Measurements from ENCODE around the gene FAM78B. TPM values are rescaled to one million over a fixed set of nuclear protein-coding genes. Genes with fewer than 3 reads are reported as not detected.

The FAM78B gene
- total and polyA plus RNA-seq, 2 donors, result 0.28 to 0.48 TPM

GRCh38 chr1:166153525-166154314 is 13.1 kb downstream of the FAM78B start:
- 94% methylated on average over 5 of the region's 5 CpGs for WGBS
- H3K36me3 ChIP-seq (ENCODE audit: control insufficient read depth in 2 of 2, insufficient read depth in 2 of 2, low read length in 1 of 2), result no peaks in the 10 kb centered on the region

GRCh38 chr1:166152978-166153377 is 13.8 kb downstream of the FAM78B start:
- Histone ChIP-seq H3K36me3 (ENCODE audit: control insufficient read depth in 2 of 2, insufficient read depth in 2 of 2, low read length in 1 of 2) (no peaks in the 10 kb centered on the region), H3K4me3 (ENCODE audit: low read length in 2 of 2) (no peak overlapping the region), H3K4me1 (ENCODE audit: control insufficient read depth in 2 of 2, insufficient read depth in 2 of 2, low read length in 2 of 2) (no peaks in the 10 kb centered on the region), H3K27me3 (ENCODE audit: control insufficient read depth in 2 of 2, insufficient read depth in 1 of 2, low read length in 1 of 2) (no peaks in the 10 kb centered on the region), H3K9me3 (ENCODE audit: control insufficient read depth in 2 of 2, insufficient read depth in 1 of 2, low read length in 1 of 2) (no peaks in the 10 kb centered on the region), H3K27ac (ENCODE audit: low read depth in 1 of 2, low read length in 1 of 2) (no peak overlapping the region)
- WGBS, result 93% methylated on average over 2 of the region's 2 CpGs
- DNase-seq (ENCODE audit: low read depth in 6 of 9, low spot score in 9 of 9), result no peak

More at GRCh38 chr1:166153525-166154314, 13.1 kb downstream of the FAM78B start:
- no peak overlapping the region for H3K4me3 ChIP-seq (ENCODE audit: low read length in 2 of 2)
- H3K27me3 ChIP-seq (ENCODE audit: control insufficient read depth in 2 of 2, insufficient read depth in 1 of 2, low read length in 1 of 2), result no peaks in the 10 kb centered on the region
- DNase-seq (ENCODE audit: low read depth in 6 of 9, low spot score in 9 of 9), result no peak
- H3K27ac ChIP-seq (ENCODE audit: low read depth in 1 of 2, low read length in 1 of 2), result no peak overlapping the region
- no peaks in the 10 kb centered on the region for H3K4me1 ChIP-seq (ENCODE audit: control insufficient read depth in 2 of 2, insufficient read depth in 2 of 2, low read length in 2 of 2)
- no peaks in the 10 kb centered on the region for H3K9me3 ChIP-seq (ENCODE audit: control insufficient read depth in 2 of 2, insufficient read depth in 1 of 2, low read length in 1 of 2)

- Histone ChIP-seq H3K9me3 (ENCODE audit: control insufficient read depth in 2 of 2, insufficient read depth in 1 of 2, low read length in 1 of 2) (no peaks in the 10 kb centered on the region), H3K4me1 (ENCODE audit: control insufficient read depth in 2 of 2, insufficient read depth in 2 of 2, low read length in 2 of 2) (no peaks in the 10 kb centered on the region), H3K27me3 (ENCODE audit: control insufficient read depth in 2 of 2, insufficient read depth in 1 of 2, low read length in 1 of 2) (no peaks in the 10 kb centered on the region), H3K4me3 (ENCODE audit: low read length in 2 of 2) (no peak overlapping the region), H3K27ac (ENCODE audit: low read depth in 1 of 2, low read length in 1 of 2) (no peak overlapping the region), H3K36me3 (ENCODE audit: control insufficient read depth in 2 of 2, insufficient read depth in 2 of 2, low read length in 1 of 2) (no peaks in the 10 kb centered on the region)
- WGBS, result 97% methylated on average over 5 of the region's 5 CpGs
- DNase-seq (ENCODE audit: low read depth in 6 of 9, low spot score in 9 of 9), result no peak
These were observed 15.0 kb downstream of the FAM78B start for GRCh38 chr1:166151804-166152203.

- H3K27me3 ChIP-seq (ENCODE audit: control insufficient read depth in 2 of 2, insufficient read depth in 1 of 2, low read length in 1 of 2), result no peaks in the 10 kb centered on the region
- no peaks in the 10 kb centered on the region for H3K9me3 ChIP-seq (ENCODE audit: control insufficient read depth in 2 of 2, insufficient read depth in 1 of 2, low read length in 1 of 2)
- H3K4me1 ChIP-seq (ENCODE audit: control insufficient read depth in 2 of 2, insufficient read depth in 2 of 2, low read length in 2 of 2), result no peaks in the 10 kb centered on the region
- H3K4me3 ChIP-seq (ENCODE audit: low read length in 2 of 2), result no peak overlapping the region
- H3K36me3 ChIP-seq (ENCODE audit: control insufficient read depth in 2 of 2, insufficient read depth in 2 of 2, low read length in 1 of 2), result no peaks in the 10 kb centered on the region
- H3K27ac ChIP-seq (ENCODE audit: low read depth in 1 of 2, low read length in 1 of 2), result no peak overlapping the region
- DNase-seq (ENCODE audit: low read depth in 6 of 9, low spot score in 9 of 9), result no peak
- 35% methylated on average over 1 of the region's 1 CpG for WGBS
These were observed 21.3 kb downstream of the FAM78B start for GRCh38 chr1:166145499-166145898.

- Histone ChIP-seq H3K36me3 (ENCODE audit: control insufficient read depth in 2 of 2, insufficient read depth in 2 of 2, low read length in 1 of 2) (no peaks in the 10 kb centered on the region), H3K4me1 (ENCODE audit: control insufficient read depth in 2 of 2, insufficient read depth in 2 of 2, low read length in 2 of 2) (no peaks in the 10 kb centered on the region), H3K9me3 (ENCODE audit: control insufficient read depth in 2 of 2, insufficient read depth in 1 of 2, low read length in 1 of 2) (no peaks in the 10 kb centered on the region), H3K27ac (ENCODE audit: low read depth in 1 of 2, low read length in 1 of 2) (no peak overlapping the region), H3K27me3 (ENCODE audit: control insufficient read depth in 2 of 2, insufficient read depth in 1 of 2, low read length in 1 of 2) (no peaks in the 10 kb centered on the region), H3K4me3 (ENCODE audit: low read length in 2 of 2) (no peak overlapping the region)
- no peak for DNase-seq (ENCODE audit: low read depth in 6 of 9, low spot score in 9 of 9)
These were observed 24.8 kb downstream of the FAM78B start for GRCh38 chr1:166141969-166142368.

GRCh38 chr1:166140251-166140650 is 26.6 kb downstream of the FAM78B start:
- Histone ChIP-seq H3K27me3 (ENCODE audit: control insufficient read depth in 2 of 2, insufficient read depth in 1 of 2, low read length in 1 of 2) (no peaks in the 10 kb centered on the region), H3K9me3 (ENCODE audit: control insufficient read depth in 2 of 2, insufficient read depth in 1 of 2, low read length in 1 of 2) (no peaks in the 10 kb centered on the region), H3K4me3 (ENCODE audit: low read length in 2 of 2) (no peak overlapping the region), H3K36me3 (ENCODE audit: control insufficient read depth in 2 of 2, insufficient read depth in 2 of 2, low read length in 1 of 2) (no peaks in the 10 kb centered on the region), H3K4me1 (ENCODE audit: control insufficient read depth in 2 of 2, insufficient read depth in 2 of 2, low read length in 2 of 2) (no peaks in the 10 kb centered on the region), H3K27ac (ENCODE audit: low read depth in 1 of 2, low read length in 1 of 2) (no peak overlapping the region)
- WGBS, result 36% methylated on average over 6 of the region's 6 CpGs
- no peak for DNase-seq (ENCODE audit: low read depth in 6 of 9, low spot score in 9 of 9)

- no peaks in the 10 kb centered on the region for H3K27me3 ChIP-seq (ENCODE audit: control insufficient read depth in 2 of 2, insufficient read depth in 1 of 2, low read length in 1 of 2)
- no peak overlapping the region for H3K4me3 ChIP-seq (ENCODE audit: low read length in 2 of 2)
- no peaks in the 10 kb centered on the region for H3K36me3 ChIP-seq (ENCODE audit: control insufficient read depth in 2 of 2, insufficient read depth in 2 of 2, low read length in 1 of 2)
- no peaks in the 10 kb centered on the region for H3K4me1 ChIP-seq (ENCODE audit: control insufficient read depth in 2 of 2, insufficient read depth in 2 of 2, low read length in 2 of 2)
- 35% methylated on average over 4 of the region's 4 CpGs for WGBS
- DNase-seq (ENCODE audit: low read depth in 6 of 9, low spot score in 9 of 9), result no peak
- no peak overlapping the region for H3K27ac ChIP-seq (ENCODE audit: low read depth in 1 of 2, low read length in 1 of 2)
- no peaks in the 10 kb centered on the region for H3K9me3 ChIP-seq (ENCODE audit: control insufficient read depth in 2 of 2, insufficient read depth in 1 of 2, low read length in 1 of 2)
These were observed 27.1 kb downstream of the FAM78B start for GRCh38 chr1:166139735-166140134.

GRCh38 chr1:166136699-166137401 is 30.0 kb downstream of the FAM78B start:
- H3K4me1 ChIP-seq (ENCODE audit: control insufficient read depth in 2 of 2, insufficient read depth in 2 of 2, low read length in 2 of 2), result no peaks in the 10 kb centered on the region
- DNase-seq (ENCODE audit: low read depth in 6 of 9, low spot score in 9 of 9), result no peak
- no peak overlapping the region for H3K27ac ChIP-seq (ENCODE audit: low read depth in 1 of 2, low read length in 1 of 2)
- no peaks in the 10 kb centered on the region for H3K9me3 ChIP-seq (ENCODE audit: control insufficient read depth in 2 of 2, insufficient read depth in 1 of 2, low read length in 1 of 2)
- no peaks in the 10 kb centered on the region for H3K36me3 ChIP-seq (ENCODE audit: control insufficient read depth in 2 of 2, insufficient read depth in 2 of 2, low read length in 1 of 2)
- no peak overlapping the region for H3K4me3 ChIP-seq (ENCODE audit: low read length in 2 of 2)
- no peaks in the 10 kb centered on the region for H3K27me3 ChIP-seq (ENCODE audit: control insufficient read depth in 2 of 2, insufficient read depth in 1 of 2, low read length in 1 of 2)
- WGBS, result 96% methylated on average over 5 of the region's 5 CpGs

GRCh38 chr1:166136222-166136621 is 30.6 kb downstream of the FAM78B start:
- Histone ChIP-seq H3K36me3 (ENCODE audit: control insufficient read depth in 2 of 2, insufficient read depth in 2 of 2, low read length in 1 of 2) (no peaks in the 10 kb centered on the region), H3K4me1 (ENCODE audit: control insufficient read depth in 2 of 2, insufficient read depth in 2 of 2, low read length in 2 of 2) (no peaks in the 10 kb centered on the region), H3K27me3 (ENCODE audit: control insufficient read depth in 2 of 2, insufficient read depth in 1 of 2, low read length in 1 of 2) (no peaks in the 10 kb centered on the region), H3K4me3 (ENCODE audit: low read length in 2 of 2) (no peak overlapping the region), H3K27ac (ENCODE audit: low read depth in 1 of 2, low read length in 1 of 2) (no peak overlapping the region), H3K9me3 (ENCODE audit: control insufficient read depth in 2 of 2, insufficient read depth in 1 of 2, low read length in 1 of 2) (no peaks in the 10 kb centered on the region)
- no peak for DNase-seq (ENCODE audit: low read depth in 6 of 9, low spot score in 9 of 9)
- WGBS, result 87% methylated on average over 3 of the region's 3 CpGs

All from thymus (tissue), 11 donors.